GM12878 (cell line): ENCODE data around the gene ABHD6. TPM values are rescaled to one million over a fixed set of nuclear protein-coding genes. Genes with fewer than 3 reads are reported as not detected.
A peak's percentile ranks its signal among the peaks of the same experiment; 100 is the strongest.

Experiments
- CEBPZ ChIP-seq: fragments of 150-350 bp; IDR thresholded peaks from 2 replicates; pipeline ENCODE4 v1.6.1; 2016; ENCODE audit warnings: low read depth, low read length
- CTCF ChIP-seq, 3 experiments: IDR thresholded peaks in 2 of 3; conservative IDR thresholded peaks in 1 of 3; 2 replicates each; pipeline ENCODE4 v1.5.1; 2011; ENCODE audit warnings: low read depth in 3 of 3, low read length in 3 of 3, mild to moderate bottlenecking in 3 of 3, control low read depth in 2 of 3, moderate library complexity in 2 of 3, inconsistent platforms in 1 of 3, mixed read lengths in 1 of 3; ENCODE audit not compliant: control insufficient read depth in 2 of 3, insufficient read depth in 1 of 3; ENCODE audit errors: extremely low read depth in 1 of 3
- ESRRA ChIP-seq: IDR thresholded peaks from 2 replicates; pipeline ENCODE4 v1.6.1; 2012; ENCODE audit warnings: mild to moderate bottlenecking, low read length, improper control_type of control experiment
- IKZF2 ChIP-seq, 2 experiments: fragments of 450-650 bp; IDR thresholded peaks; 2 replicates each; pipeline ENCODE4 v1.6.1; 2017; ENCODE audit warnings: mild to moderate bottlenecking in 2 of 2, moderate library complexity in 2 of 2
- KLF5 ChIP-seq: fragments of 450-650 bp; IDR thresholded peaks from 2 replicates; pipeline ENCODE4 v1.6.1; 2014; ENCODE audit warnings: mild to moderate bottlenecking; ENCODE audit not compliant: partially characterized antibody
- NR2F1 ChIP-seq: fragments of 450-650 bp; conservative IDR thresholded peaks from 2 replicates; pipeline ENCODE4 v1.6.1; 2017; ENCODE audit warnings: mild to moderate bottlenecking
- PAX5 ChIP-seq: IDR thresholded peaks from 2 replicates; pipeline ENCODE4 v1.6.1; 2011; ENCODE audit warnings: low read depth, low read length, borderline replicate concordance
- STAT3 ChIP-seq: IDR thresholded peaks from 2 replicates; pipeline ENCODE4 v1.6.1; 2011; ENCODE audit warnings: low read depth, low read length, improper control_type of control experiment
- TCF3 ChIP-seq: IDR thresholded peaks from 2 replicates; pipeline ENCODE4 v1.6.1; 2012; ENCODE audit warnings: low read depth, mild to moderate bottlenecking, low read length, borderline replicate concordance; ENCODE audit not compliant: insufficient read depth
- WRNIP1 ChIP-seq: IDR thresholded peaks from 2 replicates; pipeline ENCODE4 v1.6.1; 2011; ENCODE audit warnings: low read depth, low read length, improper control_type of control experiment, borderline replicate concordance
- ZBTB4 ChIP-seq: fragments of 450-650 bp; formaldehyde crosslinking; IDR thresholded peaks from 2 replicates; pipeline ENCODE4 v1.4.0; 2022; ENCODE audit warnings: mild to moderate bottlenecking, moderate library complexity
- polyA plus RNA-seq, 11 experiments: library from polyadenylated mRNA; depleted of rRNA in 4 of 11; unstranded in 6 of 11; stranded (reverse) in 5 of 11; fragments of >200 nt; fragmentation: Nextera tagmentation in 4 of 11; fragmentation: Illumina TruSeq in 1 of 11; extraction: Ambion mirVana in 4 of 11; extraction: Trizol in 1 of 11; gene quantifications; 1 replicate in 1 of 11; 2 replicates in 10 of 11; pipeline versions ENCODE4 v1.2.1 to v1.2.3, GENCODE V29; 2011 to 2016; ENCODE audit warnings: inconsistent platforms in 2 of 11, missing spikeins in 2 of 11, low read depth in 1 of 11
- total RNA-seq, 4 experiments: library from RNA; depleted of rRNA in 3 of 4; stranded (reverse); fragments of >200 nt in 3 of 4; fragmentation: Illumina TruSeq in 1 of 4; extraction: Trizol in 1 of 4; gene quantifications; 2 replicates each; pipeline versions ENCODE4 v1.2.1 to v1.2.3, GENCODE V29; 2013 to 2021

The ABHD6 gene
- total and polyA plus RNA-seq, 10 of the 15 experiments (the other 5 are each of a cell fraction or from before 2014, with no cell fraction given): 1.4 to 33.2 (median 3.2) TPM

DNA sequence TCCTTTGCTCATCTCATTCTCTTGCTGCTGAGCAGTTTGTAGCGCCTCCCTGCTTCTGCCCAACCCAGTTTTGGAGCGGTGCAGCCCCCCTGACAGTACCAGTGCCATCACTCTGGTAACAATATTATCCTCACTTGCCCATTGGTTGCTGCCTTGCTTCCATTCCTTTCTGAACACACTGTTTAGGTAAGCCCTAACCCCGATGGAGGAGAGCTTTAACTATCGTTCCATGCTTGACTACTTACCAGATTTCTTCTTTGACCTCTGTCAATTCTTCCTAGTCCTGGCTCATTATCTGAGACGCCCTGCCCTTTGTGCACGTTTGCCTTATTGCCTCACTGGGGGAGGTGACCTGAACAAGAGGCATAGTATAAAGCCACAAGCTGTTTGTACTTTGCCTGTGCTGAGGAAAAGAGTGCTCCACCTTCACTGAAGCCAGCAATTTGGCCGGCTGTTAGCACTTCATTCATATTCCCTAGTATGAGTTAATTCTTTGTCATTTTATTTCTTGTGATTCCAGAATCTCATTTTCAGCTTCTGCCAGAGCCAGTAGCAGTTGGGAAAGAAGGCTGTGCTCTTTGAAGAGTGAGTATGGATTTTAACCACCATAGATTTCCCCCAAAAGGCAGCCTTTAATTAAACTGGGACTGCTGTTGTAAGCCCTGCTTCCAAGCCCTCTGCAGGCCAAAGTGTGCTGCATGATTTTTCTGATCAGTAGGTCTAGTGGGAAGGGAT is 11.9 kb downstream of the ABHD6 start (continued):
- no peak for TF ChIP-seq KLF5
- TF ChIP-seq PAX5: 0 out of 2 replicates have a peak, but pooled peaks have one; percentile 11
- no peak for TF ChIP-seq CEBPZ
- TF ChIP-seq IKZF2 (IDR thresholded peaks at IDR 0.05): peak in 1 of 2 experiments; percentile 10; a peak in 1 of 4 replicates
- no peak for TF ChIP-seq STAT3
- TF ChIP-seq TCF3: no peak
- no peak for TF ChIP-seq NR2F1
- TF ChIP-seq ESRRA: no peak
- no peak for TF ChIP-seq ZBTB4
- no peak; a peak in 1 of 6 replicates for TF ChIP-seq CTCF (IDR thresholded peaks at IDR 0.05 in 2 of 3, conservative IDR thresholded peaks at IDR 0.05 in 1 of 3; ENCODE audit: control insufficient read depth in 2 of 3, extremely low read depth in 1 of 3, insufficient read depth in 1 of 3, low read depth in 3 of 3, low read length in 3 of 3)
- TF ChIP-seq WRNIP1: no peak
